B cell (primary cell): ENCODE results near the gene TMEM255B. TPM values are rescaled to one million over a fixed set of nuclear protein-coding genes. Genes with fewer than 3 reads are reported as not detected.

Experiments
- ATAC-seq: fragments of 200-7000 bp; cut with Tn5 transposase; one replicate; pipeline ENCODE4 v1.10.0; 2021; ENCODE audit warnings: low read depth, mild to moderate bottlenecking, moderate number of reproducible peaks, moderate library complexity
- CTCF ChIA-PET: fragments of 350-600 bp; sonication (Branson Sonifier 250); formaldehyde crosslinking; loops from one replicate; lab custom pipeline; 2021; ENCODE audit warnings: antibody characterized with exemption, inconsistent platforms; lab: Charles Lee
- POLR2A ChIA-PET: fragments of 350-600 bp; sonication (Branson Sonifier 250); formaldehyde crosslinking; loops from one replicate; lab custom pipeline; 2021; ENCODE audit warnings: antibody characterized with exemption; lab: Charles Lee
- DNase-seq: peaks from one replicate; pipeline ENCODE4 v3.0.0; 2013
- H2AFZ ChIP-seq: 2 replicates; pipeline ENCODE4 v1.6.1; 2012; ENCODE audit warnings: mild to moderate bottlenecking, low read depth, low read length; ENCODE audit not compliant: insufficient read depth, poor library complexity, severe bottlenecking
- H3K27ac ChIP-seq, 2 donors: 1 replicate in 1 of 2; 2 replicates in 1 of 2; pipeline ENCODE4 v1.5.1; 2012 to 2013; ENCODE audit warnings: low read length in 2 of 2, mild to moderate bottlenecking in 2 of 2, moderate library complexity in 1 of 2
- H3K27me3 ChIP-seq, 4 experiments: fragments of 200-600 bp in 1 of 4; sonication (generic) in 1 of 4; replicated peaks in 1 of 4; 1 replicate in 2 of 4; 2 replicates in 2 of 4; pipeline versions ENCODE4 v1.6.1 to v1.7.0; 2013 to 2016; ENCODE audit warnings: low read length in 3 of 4, mild to moderate bottlenecking in 2 of 4, mixed read lengths in 1 of 4, moderate library complexity in 1 of 4; ENCODE audit not compliant: insufficient read depth in 4 of 4, control insufficient read depth in 3 of 4; ENCODE audit errors: control extremely low read depth in 1 of 4
- H3K36me3 ChIP-seq, 2 experiments: replicated peaks in 1 of 2; 1 replicate in 1 of 2; 2 replicates in 1 of 2; pipeline versions ENCODE4 v1.6.1 to v1.7.1; 2013; ENCODE audit warnings: low read length in 1 of 2; ENCODE audit not compliant: insufficient read depth in 2 of 2, control insufficient read depth in 1 of 2; ENCODE audit errors: control extremely low read depth in 1 of 2, extremely low read depth in 1 of 2
- H3K4me1 ChIP-seq, 2 donors: fragments of 200-600 bp in 1 of 2; sonication (generic) in 1 of 2; 1 replicate in 1 of 2; 2 replicates in 1 of 2; pipeline versions ENCODE4 v1.5.1 to v1.6.1; 2013 to 2017; ENCODE audit warnings: low read length in 2 of 2; ENCODE audit not compliant: control insufficient read depth in 2 of 2, insufficient read depth in 2 of 2
- H3K4me2 ChIP-seq: replicated peaks from 2 replicates; pipeline ENCODE3; 2012; ENCODE audit warnings: mild to moderate bottlenecking, low read depth, low read length; ENCODE audit not compliant: poor library complexity, severe bottlenecking
- H3K4me3 ChIP-seq, 5 experiments: fragments of 200-600 bp in 1 of 5; sonication (generic) in 1 of 5; 1 replicate in 3 of 5; 2 replicates in 2 of 5; pipeline versions ENCODE4 v1.5.1 to v1.7.0; 2011 to 2016; ENCODE audit warnings: low read length in 4 of 5, mild to moderate bottlenecking in 4 of 5, low read depth in 2 of 5, control low read depth in 1 of 5, moderate library complexity in 1 of 5; ENCODE audit not compliant: insufficient read depth in 1 of 5; ENCODE audit errors: control extremely low read depth in 1 of 5, extremely low read depth in 1 of 5
- H3K79me2 ChIP-seq: fragments of 200-600 bp; sonication (generic); one replicate; pipeline ENCODE4 v1.6.0; 2016; ENCODE audit warnings: low read length; ENCODE audit not compliant: control insufficient read depth, insufficient read depth
- H3K9ac ChIP-seq: fragments of 200-600 bp; sonication (generic); 2 replicates; pipeline ENCODE4 v1.6.1; 2017; ENCODE audit warnings: mild to moderate bottlenecking, low read length, moderate library complexity
- H3K9me3 ChIP-seq, 3 donors: one replicate each; pipeline versions ENCODE4 v1.6.1 to v1.7.1; 2013; ENCODE audit warnings: low read length in 2 of 3; ENCODE audit not compliant: control insufficient read depth in 2 of 3, insufficient read depth in 1 of 3; ENCODE audit errors: control extremely low read depth in 1 of 3
- H4K20me1 ChIP-seq: 2 replicates; pipeline ENCODE4 v1.6.0; 2012; ENCODE audit warnings: mild to moderate bottlenecking, low read length; ENCODE audit not compliant: insufficient read depth, control insufficient read depth, poor library complexity, severe bottlenecking
- H3K27ac Mint-ChIP-seq: one replicate; pipeline ENCODE4 v1.8.0; 2021; ENCODE audit warnings: mixed read lengths
- H3K27me3 Mint-ChIP-seq: one replicate; pipeline ENCODE4 v1.8.0; 2021; ENCODE audit warnings: mixed read lengths
- H3K4me1 Mint-ChIP-seq: one replicate; pipeline ENCODE4 v1.8.0; 2021; ENCODE audit warnings: mixed read lengths
- H3K4me3 Mint-ChIP-seq: one replicate; pipeline ENCODE4 v1.8.0; 2021; ENCODE audit warnings: mixed read lengths
- H3K9me3 Mint-ChIP-seq: one replicate; pipeline ENCODE4 v1.8.0; 2022; ENCODE audit warnings: mixed read lengths; ENCODE audit not compliant: insufficient read depth
- CTCF ChIP-seq: fragments of 200-600 bp; IDR thresholded peaks from one replicate; pipeline ENCODE4 v1.8.0; 2022; ENCODE audit warnings: antibody characterized with exemption, mild to moderate bottlenecking
- EZH2 ChIP-seq: IDR thresholded peaks from 2 replicates; pipeline ENCODE4 v1.6.1; 2012; ENCODE audit warnings: borderline replicate concordance, low read depth, mild to moderate bottlenecking, moderate library complexity, low read length; ENCODE audit not compliant: insufficient read depth, poor library complexity, severe bottlenecking
- WGBS: methylation state at CpG from one replicate; pipeline ENCODE4 v1.1.5; 2013; ENCODE audit warnings: missing lambda C conversion rate; ENCODE audit not compliant: insufficient coverage; 5-methylcytosine and 5-hydroxymethylcytosine counted together
- intact Hi-C: fragments of 100-400 bp; cut with micrococcal nuclease; formaldehyde crosslinking; loops from one replicate; pipeline ENCODE4 v1.10.0; 2022
- polyA plus RNA-seq: library from polyadenylated mRNA; depleted of rRNA; stranded (reverse); fragments of >200 nt; gene quantifications from 2 replicates; pipeline ENCODE4 v1.2.3, GENCODE V29; 2012
- total RNA-seq, 2 donors: library from RNA; stranded (reverse); fragments of 120-200 nt in 1 of 2; gene quantifications; 1 replicate in 1 of 2; 2 replicates in 1 of 2; pipeline versions ENCODE4 v1.2.3 to v1.2.4, GENCODE V29; 2013 to 2022

TMEM255B gene
- total and polyA plus RNA-seq, 2 donors (not counting 1 experiment from before 2014, with no cell fraction given) = 2.1 to 8.2 TPM

GRCh38 chr13:113768018-113768905 lies 9.2 kb downstream of the TMEM255B start:
- H3K27ac Mint-ChIP-seq = no peak overlapping the region
- ChIA-PET POLR2A (no interaction called here), CTCF (no interaction called here)
- no peak overlapping the region for H3K4me3 ChIP-seq
- ATAC-seq (no peak), DNase-seq (no peak)
- no peak overlapping the region for H3K9ac ChIP-seq
- no peaks in the 10 kb centered on the region for H3K4me1 Mint-ChIP-seq
- H3K4me3 Mint-ChIP-seq = no peak overlapping the region
- H3K27me3 Mint-ChIP-seq = peaks cover 11% of the 10 kb centered on the region
- H3K36me3 ChIP-seq = no peaks in the 10 kb centered on the region
- H3K9me3 ChIP-seq = peaks cover 0 to 6% (median 0%) of the 10 kb centered on the region in 3 donors
- H3K4me2 ChIP-seq = no peak overlapping the region
- no peak overlapping the region for H2AFZ ChIP-seq
- H3K4me1 ChIP-seq = no peaks in the 10 kb centered on the region
- peaks cover 0 to 5% (median 2%) of the 10 kb centered on the region in 4 experiments for H3K27me3 ChIP-seq
- TF ChIP-seq EZH2 (no peak), CTCF (no peak)
- intact Hi-C loops = no loop called here
- 90% methylated on average over 21 of the region's 28 CpGs for WGBS
- H3K27ac ChIP-seq = no peak overlapping the region
- no peaks in the 10 kb centered on the region for H3K79me2 ChIP-seq
- peaks cover 5% of the 10 kb centered on the region for H3K9me3 Mint-ChIP-seq
- no peaks in the 10 kb centered on the region for H4K20me1 ChIP-seq

- CTCF ChIA-PET = no interaction called here
- Mint-ChIP-seq H3K27ac (no peak overlapping the region), H3K4me1 (no peaks in the 10 kb centered on the region), H3K4me3 (no peak overlapping the region), H3K27me3 (peaks cover 5% of the 10 kb centered on the region), H3K9me3 (peaks cover 5% of the 10 kb centered on the region)
- POLR2A ChIA-PET = interaction anchor here (0.6 kb wide), 1 partner anchor 266 kb away, joined by 5 read pairs; no protein-coding TSS in a partner anchor
- peaks cover 0 to 3% (median 0%) of the 10 kb centered on the region in 3 donors for H3K9me3 ChIP-seq
- no peaks in the 10 kb centered on the region for H3K36me3 ChIP-seq
- no peak for DNase-seq
- no peak for TF ChIP-seq EZH2
- no peak for TF ChIP-seq CTCF
- no peak overlapping the region for H3K27ac ChIP-seq
- H3K9ac ChIP-seq = no peak overlapping the region
- H3K27me3 ChIP-seq = peaks cover 0 to 5% (median 2%) of the 10 kb centered on the region in 4 experiments
- ATAC-seq = no peak
- WGBS = 85% methylated on average over 4 of the region's 5 CpGs
- H4K20me1 ChIP-seq = no peaks in the 10 kb centered on the region
- no peaks in the 10 kb centered on the region for H3K79me2 ChIP-seq
- no peak overlapping the region for H3K4me2 ChIP-seq
- H3K4me1 ChIP-seq = no peaks in the 10 kb centered on the region
- intact Hi-C loops = no loop called here
- no peak overlapping the region for H2AFZ ChIP-seq
- no peak overlapping the region for H3K4me3 ChIP-seq
Observed at GRCh38 chr13:113769106-113769505, 10.1 kb downstream of the TMEM255B start.
